H9 (cell line): ENCODE results near the gene ZFPM1. TPM values are rescaled to one million over a fixed set of nuclear protein-coding genes. Genes with fewer than 3 reads are reported as not detected.
A peak's percentile ranks its signal among the peaks of the same experiment; 100 is the strongest.

ENCODE experiments used
- DNase-seq: peaks from one replicate; pipeline ENCODE4 v3.0.0-alpha.2; 2017
- H2AFZ ChIP-seq: one replicate; pipeline ENCODE4 v1.6.1; 2013; ENCODE audit warnings: mild to moderate bottlenecking, low read length, control low read depth, moderate library complexity
- H2AK5ac ChIP-seq: 2 replicates; pipeline ENCODE4 v1.6.1; 2013; ENCODE audit warnings: low read length, control low read depth, mixed read lengths; ENCODE audit not compliant: insufficient read length
- H2BK120ac ChIP-seq: one replicate; pipeline ENCODE4 v1.6.1; 2013; ENCODE audit warnings: low read depth, mild to moderate bottlenecking, low read length, control low read depth, inconsistent platforms; ENCODE audit not compliant: poor library complexity, severe bottlenecking
- H2BK12ac ChIP-seq: 2 replicates; pipeline ENCODE4 v1.6.1; 2013; ENCODE audit warnings: low read length, control low read depth, mixed read lengths, low read depth; ENCODE audit not compliant: insufficient read length
- H2BK15ac ChIP-seq: 2 replicates; pipeline ENCODE4 v1.6.1; 2013; ENCODE audit warnings: low read depth, low read length, control low read depth
- H2BK20ac ChIP-seq: one replicate; pipeline ENCODE4 v1.6.1; 2013; ENCODE audit warnings: low read depth, mild to moderate bottlenecking, low read length, control low read depth, inconsistent platforms; ENCODE audit not compliant: poor library complexity, severe bottlenecking
- H2BK5ac ChIP-seq: 2 replicates; pipeline ENCODE4 v1.6.1; 2013; ENCODE audit warnings: low read length, control low read depth, mixed read lengths; ENCODE audit not compliant: insufficient read length
- H3K14ac ChIP-seq: 2 replicates; pipeline ENCODE4 v1.6.1; 2013; ENCODE audit warnings: low read length, control low read depth; ENCODE audit not compliant: insufficient read depth
- H3K18ac ChIP-seq: 2 replicates; pipeline ENCODE4 v1.6.1; 2013; ENCODE audit warnings: low read depth, mild to moderate bottlenecking, mixed read lengths, low read length, control low read depth; ENCODE audit not compliant: insufficient read length
- H3K23ac ChIP-seq: 2 replicates; pipeline ENCODE4 v1.6.1; 2013; ENCODE audit warnings: low read length, control low read depth, mixed read lengths, low read depth; ENCODE audit not compliant: insufficient read length
- H3K23me2 ChIP-seq: 2 replicates; pipeline ENCODE4 v1.6.1; 2013; ENCODE audit warnings: low read depth, mild to moderate bottlenecking, mixed read lengths, low read length, control low read depth; ENCODE audit not compliant: insufficient read length, poor library complexity, severe bottlenecking
- H3K27ac ChIP-seq: 2 replicates; pipeline ENCODE4 v1.5.1; 2013; ENCODE audit warnings: low read length, control low read depth, mixed read lengths, low read depth; ENCODE audit not compliant: insufficient read length
- H3K27me3 ChIP-seq: 2 replicates; pipeline ENCODE4 v1.6.1; 2013; ENCODE audit warnings: low read length, control low read depth, inconsistent platforms; ENCODE audit not compliant: insufficient read depth
- H3K4ac ChIP-seq: 2 replicates; pipeline ENCODE4 v1.6.1; 2013; ENCODE audit warnings: low read depth, mild to moderate bottlenecking, control low read depth, inconsistent platforms, low read length, moderate library complexity
- H3K4me1 ChIP-seq: 2 replicates; pipeline ENCODE4 v1.6.1; 2013; ENCODE audit warnings: low read length, control low read depth, inconsistent platforms; ENCODE audit not compliant: insufficient read depth
- H3K4me2 ChIP-seq: 2 replicates; pipeline ENCODE4 v1.6.1; 2013; ENCODE audit warnings: low read length, control low read depth, mixed read lengths; ENCODE audit not compliant: insufficient read length, insufficient read depth
- H3K56ac ChIP-seq: 2 replicates; pipeline ENCODE4 v1.6.1; 2013; ENCODE audit warnings: low read depth, mild to moderate bottlenecking, mixed read lengths, low read length, control low read depth; ENCODE audit not compliant: insufficient read length
- H3K79me1 ChIP-seq: 2 replicates; pipeline ENCODE4 v1.6.1; 2013; ENCODE audit warnings: low read depth, mild to moderate bottlenecking, moderate library complexity, low read length, control low read depth, inconsistent platforms; ENCODE audit not compliant: insufficient read depth, poor library complexity, severe bottlenecking
- H3K79me2 ChIP-seq: 2 replicates; pipeline ENCODE4 v1.6.1; 2013; ENCODE audit warnings: low read length, control low read depth, inconsistent platforms; ENCODE audit not compliant: insufficient read depth
- H3K9ac ChIP-seq: 2 replicates; pipeline ENCODE4 v1.6.1; 2013; ENCODE audit warnings: low read length, control low read depth, mixed read lengths; ENCODE audit not compliant: insufficient read length; ENCODE audit errors: extremely low read depth
- H3K9me3 ChIP-seq: one replicate; pipeline ENCODE4 v1.6.1; 2013; ENCODE audit warnings: low read depth, low read length, inconsistent platforms; ENCODE audit not compliant: control insufficient read depth
- H3T11ph ChIP-seq: one replicate; pipeline ENCODE4 v1.6.1; 2013; ENCODE audit warnings: mild to moderate bottlenecking, low read length, control low read depth, inconsistent platforms
- H4K20me1 ChIP-seq: one replicate; pipeline ENCODE4 v1.6.1; 2013; ENCODE audit not compliant: control insufficient read depth, insufficient read length, insufficient read depth
- H4K5ac ChIP-seq: 2 replicates; pipeline ENCODE4 v1.6.1; 2013; ENCODE audit warnings: low read depth, mild to moderate bottlenecking, mixed read lengths, low read length, control low read depth; ENCODE audit not compliant: insufficient read length
- H4K8ac ChIP-seq: replicated peaks from 2 replicates; pipeline ENCODE4 v1.6.1; 2013; ENCODE audit warnings: low read length, control low read depth, mixed read lengths, low read depth; ENCODE audit not compliant: insufficient read length
- H4K91ac ChIP-seq: 2 replicates; pipeline ENCODE4 v1.6.1; 2013; ENCODE audit warnings: low read depth, mild to moderate bottlenecking, moderate library complexity, mixed read lengths, low read length, control low read depth; ENCODE audit not compliant: insufficient read length
- H3K27ac Mint-ChIP-seq, 3 experiments: 2 replicates in 2 of 3; 3 replicates in 1 of 3; pipeline ENCODE4 v1.8.0; 2020 to 2021; ENCODE audit warnings: mixed read lengths in 3 of 3, mild to moderate bottlenecking in 1 of 3, moderate library complexity in 1 of 3
- H3K27me3 Mint-ChIP-seq: 2 replicates; pipeline ENCODE4 v1.8.0; 2021; ENCODE audit warnings: low read depth, mild to moderate bottlenecking, moderate library complexity, mixed read lengths
- H3K36me3 Mint-ChIP-seq, 3 experiments: 2 replicates in 2 of 3; 3 replicates in 1 of 3; pipeline ENCODE4 v1.8.0; 2020 to 2021; ENCODE audit warnings: low read depth in 3 of 3, mixed read lengths in 3 of 3; ENCODE audit not compliant: insufficient read depth in 1 of 3
- H3K4me1 Mint-ChIP-seq, 2 experiments: 2 replicates each; pipeline ENCODE4 v1.8.0; 2020; ENCODE audit warnings: mixed read lengths in 2 of 2
- H3K4me3 Mint-ChIP-seq, 2 experiments: 2 replicates in 1 of 2; 3 replicates in 1 of 2; pipeline ENCODE4 v1.8.0; 2020 to 2021; ENCODE audit warnings: mild to moderate bottlenecking in 2 of 2, mixed read lengths in 2 of 2, moderate library complexity in 1 of 2
- H3K9me3 Mint-ChIP-seq, 2 experiments: 2 replicates in 1 of 2; 3 replicates in 1 of 2; pipeline ENCODE4 v1.8.0; 2020; ENCODE audit warnings: mild to moderate bottlenecking in 2 of 2, mixed read lengths in 2 of 2, moderate library complexity in 1 of 2
- WGBS: extraction: QIAGEN DNeasy Blood & Tissue Kit; methylation state at CpG from one replicate; pipeline ENCODE4 v1.1.7; 2013; ENCODE audit warnings: missing lambda C conversion rate, low lambda C conversion rate, mixed read lengths; ENCODE audit not compliant: insufficient read length; ENCODE audit errors: extremely low coverage; 5-methylcytosine and 5-hydroxymethylcytosine counted together
- total RNA-seq: library from RNA; stranded (reverse); gene quantifications from 2 replicates; pipeline ENCODE4 v1.2.1, GENCODE V29; 2021
- TF ChIP-seq, protein P1 (sequence below): fragments of 200-600 bp; sonication (generic); conservative IDR thresholded peaks from 3 replicates; pipeline ENCODE4 v1.8.0; 2021; ENCODE audit warnings: antibody characterized with exemption, mild to moderate bottlenecking

ZFPM1 gene
- total RNA-seq, 1 experiment from 2014 or later: 3.6 TPM

- no peak overlapping the region for H3K9ac ChIP-seq
- H3K14ac ChIP-seq: no peak overlapping the region
- H3K4ac ChIP-seq: no peak overlapping the region
- H3K18ac ChIP-seq: no peak overlapping the region
- H2BK15ac ChIP-seq: no peak overlapping the region; the same call in 1 of the 2 replicates
- no peak overlapping the region for H2AFZ ChIP-seq
- no peaks in the 10 kb centered on the region for H3K4me1 ChIP-seq
- no peaks in the 10 kb centered on the region for H3K9me3 Mint-ChIP-seq
- H2BK5ac ChIP-seq: no peak overlapping the region
- no peaks in the 10 kb centered on the region for H3K36me3 Mint-ChIP-seq
- H3K4me1 Mint-ChIP-seq: 0 out of 4 replicates have a peak, but pooled peaks cover 0 to 2% of the 10 kb centered on the region in 2 experiments
- H3K9me3 ChIP-seq: no peaks in the 10 kb centered on the region
- no peak overlapping the region for H3K56ac ChIP-seq
- no peak overlapping the region for H3T11ph ChIP-seq
- no peak overlapping the region for H2BK120ac ChIP-seq
- no peak overlapping the region for H3K27ac ChIP-seq
- H3K23ac ChIP-seq: no peak overlapping the region
- no peak overlapping the region for H4K5ac ChIP-seq
- no peak overlapping the region for H2BK20ac ChIP-seq
- H2AK5ac ChIP-seq: no peak overlapping the region
- H4K8ac ChIP-seq: no peak overlapping the region
- H3K4me2 ChIP-seq: no peak overlapping the region
- TF ChIP-seq, protein P1, sequence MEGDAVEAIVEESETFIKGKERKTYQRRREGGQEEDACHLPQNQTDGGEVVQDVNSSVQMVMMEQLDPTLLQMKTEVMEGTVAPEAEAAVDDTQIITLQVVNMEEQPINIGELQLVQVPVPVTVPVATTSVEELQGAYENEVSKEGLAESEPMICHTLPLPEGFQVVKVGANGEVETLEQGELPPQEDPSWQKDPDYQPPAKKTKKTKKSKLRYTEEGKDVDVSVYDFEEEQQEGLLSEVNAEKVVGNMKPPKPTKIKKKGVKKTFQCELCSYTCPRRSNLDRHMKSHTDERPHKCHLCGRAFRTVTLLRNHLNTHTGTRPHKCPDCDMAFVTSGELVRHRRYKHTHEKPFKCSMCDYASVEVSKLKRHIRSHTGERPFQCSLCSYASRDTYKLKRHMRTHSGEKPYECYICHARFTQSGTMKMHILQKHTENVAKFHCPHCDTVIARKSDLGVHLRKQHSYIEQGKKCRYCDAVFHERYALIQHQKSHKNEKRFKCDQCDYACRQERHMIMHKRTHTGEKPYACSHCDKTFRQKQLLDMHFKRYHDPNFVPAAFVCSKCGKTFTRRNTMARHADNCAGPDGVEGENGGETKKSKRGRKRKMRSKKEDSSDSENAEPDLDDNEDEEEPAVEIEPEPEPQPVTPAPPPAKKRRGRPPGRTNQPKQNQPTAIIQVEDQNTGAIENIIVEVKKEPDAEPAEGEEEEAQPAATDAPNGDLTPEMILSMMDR: no peak
- H2BK12ac ChIP-seq: no peak overlapping the region
- peak overlapping the region in 1 of 3 experiments; percentile 43; a peak in 1 of 7 replicates for H3K27ac Mint-ChIP-seq
- H3K27me3 Mint-ChIP-seq: no peaks in the 10 kb centered on the region
- H3K79me2 ChIP-seq: no peaks in the 10 kb centered on the region
- H3K23me2 ChIP-seq: no peaks in the 10 kb centered on the region
- no peaks in the 10 kb centered on the region for H4K20me1 ChIP-seq
- H4K91ac ChIP-seq: no peak overlapping the region
- DNase-seq: no peak
- H3K27me3 ChIP-seq: no peaks in the 10 kb centered on the region
- H3K79me1 ChIP-seq: no peaks in the 10 kb centered on the region
- no CpG with 5 or more reads among the region's 27 CpGs for WGBS
- no peak overlapping the region for H3K4me3 Mint-ChIP-seq
Observed at GRCh38 chr16:88498576-88499208, 45.6 kb downstream of the ZFPM1 start.
